Lower leg skin (tissue), 3 donors: ENCODE data around the gene NUP37.
"Not testable (repeated sequence)": the region's sequence is repeated elsewhere in the genome, so short reads cannot be mapped to it uniquely, and the experiment has no call there.

Source experiments
- POLR2A ChIP-seq, 2 donors: fragments of 450-650 bp; IDR thresholded peaks; one replicate each; pipeline ENCODE4 v1.6.1; 2016 to 2017; ENCODE audit warnings: antibody characterized with exemption in 2 of 2, mild to moderate bottlenecking in 1 of 2, moderate library complexity in 1 of 2
- TF ChIP-seq, protein P1 (sequence below), 3 donors: fragments of 450-650 bp; IDR thresholded peaks; one replicate each; pipeline ENCODE4 v1.5.1; 2016; ENCODE audit warnings: antibody characterized with exemption in 3 of 3, mild to moderate bottlenecking in 3 of 3, moderate library complexity in 2 of 3

DNA sequence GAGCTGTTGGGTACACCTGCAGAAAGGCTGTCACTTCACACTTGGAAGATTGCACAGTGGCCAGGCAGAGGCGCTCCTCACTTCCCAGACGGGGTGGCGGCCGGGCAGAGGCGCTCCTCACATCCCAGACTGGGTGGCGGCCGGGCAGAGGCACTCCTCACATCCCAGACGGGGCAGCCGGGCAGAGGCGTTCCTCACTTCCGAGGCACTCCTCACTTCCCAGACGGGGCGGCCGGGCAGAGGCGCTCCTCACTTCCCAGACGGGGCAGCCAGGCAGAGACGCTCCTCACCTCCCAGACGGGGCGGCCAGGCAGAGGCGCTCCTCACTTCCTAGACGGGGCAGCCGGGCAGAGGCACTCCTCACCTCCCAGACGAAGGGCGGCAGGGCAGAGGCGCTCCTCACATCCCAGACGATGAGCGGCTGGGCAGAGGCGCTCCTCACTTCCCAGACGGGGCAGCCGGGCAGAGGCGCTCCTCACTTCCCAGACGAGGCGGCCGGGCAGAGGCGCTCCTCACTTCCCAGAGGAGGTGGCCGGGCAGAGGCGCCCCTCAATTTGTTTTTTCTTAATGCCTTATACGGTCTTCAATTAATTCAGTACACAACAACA lies 30.6 kb downstream of the NUP37 start:
- TF ChIP-seq, protein P1, sequence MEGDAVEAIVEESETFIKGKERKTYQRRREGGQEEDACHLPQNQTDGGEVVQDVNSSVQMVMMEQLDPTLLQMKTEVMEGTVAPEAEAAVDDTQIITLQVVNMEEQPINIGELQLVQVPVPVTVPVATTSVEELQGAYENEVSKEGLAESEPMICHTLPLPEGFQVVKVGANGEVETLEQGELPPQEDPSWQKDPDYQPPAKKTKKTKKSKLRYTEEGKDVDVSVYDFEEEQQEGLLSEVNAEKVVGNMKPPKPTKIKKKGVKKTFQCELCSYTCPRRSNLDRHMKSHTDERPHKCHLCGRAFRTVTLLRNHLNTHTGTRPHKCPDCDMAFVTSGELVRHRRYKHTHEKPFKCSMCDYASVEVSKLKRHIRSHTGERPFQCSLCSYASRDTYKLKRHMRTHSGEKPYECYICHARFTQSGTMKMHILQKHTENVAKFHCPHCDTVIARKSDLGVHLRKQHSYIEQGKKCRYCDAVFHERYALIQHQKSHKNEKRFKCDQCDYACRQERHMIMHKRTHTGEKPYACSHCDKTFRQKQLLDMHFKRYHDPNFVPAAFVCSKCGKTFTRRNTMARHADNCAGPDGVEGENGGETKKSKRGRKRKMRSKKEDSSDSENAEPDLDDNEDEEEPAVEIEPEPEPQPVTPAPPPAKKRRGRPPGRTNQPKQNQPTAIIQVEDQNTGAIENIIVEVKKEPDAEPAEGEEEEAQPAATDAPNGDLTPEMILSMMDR (IDR thresholded peaks at IDR 0.05): not testable (repeated sequence)
- TF ChIP-seq POLR2A (IDR thresholded peaks at IDR 0.05): not testable (repeated sequence)
